HepG2 (cell line): Measurements from ENCODE around the gene SLC44A4. TPM values are rescaled to one million over a fixed set of nuclear protein-coding genes. Genes with fewer than 3 reads are reported as not detected.

Experiments
- DBP ChIP-seq: sonication (generic); formaldehyde crosslinking; IDR thresholded peaks from 2 replicates; pipeline ENCODE4 v1.4.0; 2020; ENCODE audit warnings: missing genetic modification reagents; ENCODE audit errors: not compliant biosample characterization
- ETS1 ChIP-seq: sonication (generic); formaldehyde crosslinking; IDR thresholded peaks from 2 replicates; pipeline ENCODE4 v1.4.0; 2020; ENCODE audit warnings: missing genetic modification reagents
- FOXM1 ChIP-seq: sonication (generic); formaldehyde crosslinking; IDR thresholded peaks from 2 replicates; pipeline ENCODE4 v1.5.0; 2020; ENCODE audit warnings: missing genetic modification reagents
- HMGXB3 ChIP-seq: sonication (generic); formaldehyde crosslinking; IDR thresholded peaks from 2 replicates; pipeline ENCODE4 v1.4.0; 2020; ENCODE audit warnings: missing genetic modification reagents, borderline replicate concordance
- MAX ChIP-seq: IDR thresholded peaks from 2 replicates; pipeline ENCODE4 v1.6.1; 2012; ENCODE audit warnings: inconsistent platforms
- MEIS1 ChIP-seq: sonication (generic); formaldehyde crosslinking; IDR thresholded peaks from 2 replicates; pipeline ENCODE4 v1.9.0; 2021; ENCODE audit warnings: mild to moderate bottlenecking, missing genetic modification reagents, moderate library complexity, borderline replicate concordance
- NFATC3 ChIP-seq: sonication (generic); formaldehyde crosslinking; IDR thresholded peaks from 2 replicates; pipeline ENCODE4 v1.5.1; 2020; ENCODE audit warnings: mild to moderate bottlenecking, missing genetic modification reagents
- PHF8 ChIP-seq: sonication (generic); formaldehyde crosslinking; IDR thresholded peaks from 2 replicates; pipeline ENCODE4 v1.5.0; 2020; ENCODE audit warnings: missing genetic modification reagents
- POLR2A ChIP-seq, 2 experiments: IDR thresholded peaks; 2 replicates each; pipeline ENCODE4 v1.6.1; 2011; ENCODE audit warnings: low read depth in 2 of 2, low read length in 2 of 2, mild to moderate bottlenecking in 1 of 2, moderate library complexity in 1 of 2; ENCODE audit not compliant: insufficient read depth in 1 of 2
- TFDP2 ChIP-seq: sonication (generic); formaldehyde crosslinking; IDR thresholded peaks from 2 replicates; pipeline ENCODE4 v1.4.0; 2020; ENCODE audit warnings: missing genetic modification reagents
- THAP9 ChIP-seq: sonication (generic); formaldehyde crosslinking; IDR thresholded peaks from 2 replicates; pipeline ENCODE4; 2020; ENCODE audit warnings: missing genetic modification reagents, mild to moderate bottlenecking, borderline replicate concordance
- ZBTB4 ChIP-seq: sonication (generic); formaldehyde crosslinking; IDR thresholded peaks from 2 replicates; pipeline ENCODE4 v1.4.0; 2020; ENCODE audit warnings: missing genetic modification reagents, mild to moderate bottlenecking, borderline replicate concordance
- ZFY ChIP-seq: sonication (generic); formaldehyde crosslinking; IDR thresholded peaks from 2 replicates; pipeline ENCODE4 v1.4.0; 2020; ENCODE audit warnings: missing genetic modification reagents
- ZNF263 ChIP-seq: sonication (generic); formaldehyde crosslinking; IDR thresholded peaks from 2 replicates; pipeline ENCODE4 v1.4.0; 2020; ENCODE audit warnings: missing genetic modification reagents
- polyA plus RNA-seq, 8 experiments: library from polyadenylated mRNA; depleted of rRNA in 3 of 8; stranded (reverse) in 7 of 8; unstranded in 1 of 8; fragments of >200 nt; fragmentation: Illumina TruSeq in 4 of 8; extraction: Trizol in 4 of 8; gene quantifications; 2 replicates each; pipeline versions ENCODE4 v1.2.1 to v1.2.3, GENCODE V29; 2011 to 2016; ENCODE audit warnings: low read depth in 4 of 8, missing spikeins in 1 of 8, mixed read lengths in 1 of 8; ENCODE audit not compliant: insufficient read depth in 1 of 8
- total RNA-seq, 5 experiments: library from RNA; depleted of rRNA; stranded (reverse); fragments of >200 nt; fragmentation: Illumina TruSeq; extraction: Trizol; gene quantifications; 2 replicates each; pipeline ENCODE4 v1.2.3, GENCODE V29; 2016; ENCODE audit warnings: low read depth in 1 of 5

Gene SLC44A4
- total and polyA plus RNA-seq, 2 of the 13 experiments (the other 11 are each of a cell fraction or from before 2014, with no cell fraction given): 3.5 to 5.9 TPM

- peak; percentile 80; the same call in 1 of the 2 replicates for TF ChIP-seq ZBTB4 (CRISPR knock-in tag)
- peak; percentile 55 for TF ChIP-seq MAX
- no peak for TF ChIP-seq TFDP2 (CRISPR knock-in tag)
- TF ChIP-seq THAP9 (CRISPR knock-in tag): peak; percentile 18; the same call in 1 of the 2 replicates
- TF ChIP-seq DBP (CRISPR knock-in tag): peak; percentile 57
- no peak for TF ChIP-seq FOXM1 (CRISPR knock-in tag)
- TF ChIP-seq ZFY (CRISPR knock-in tag): 0 out of 2 replicates have a peak, but pooled peaks have one; percentile 15
- TF ChIP-seq HMGXB3 (CRISPR knock-in tag): no peak
- TF ChIP-seq ZNF263 (CRISPR knock-in tag): 0 out of 2 replicates have a peak, but pooled peaks have one; percentile 19
- TF ChIP-seq NFATC3 (CRISPR knock-in tag): no peak
- 0 out of 2 replicates have a peak, but pooled peaks have one; percentile 44 for TF ChIP-seq ETS1 (CRISPR knock-in tag)
- 0 out of 2 replicates have a peak, but pooled peaks have one; percentile 4 for TF ChIP-seq MEIS1 (CRISPR knock-in tag)
- TF ChIP-seq PHF8 (CRISPR knock-in tag): 0 out of 2 replicates have a peak, but pooled peaks have one; percentile 10
- 0 out of 4 replicates have a peak, but pooled peaks of 1 of the 2 experiments have one; percentile 23 for TF ChIP-seq POLR2A (IDR thresholded peaks at IDR 0.05; ENCODE audit: insufficient read depth in 1 of 2, low read depth in 2 of 2, low read length in 2 of 2)
Measured at GRCh38 chr6:31900917-31901414, 22.2 kb upstream of the SLC44A4 start (continued).
